Aorta (tissue), 5 donors: Measurements from ENCODE around the gene IFT52. TPM values are rescaled to one million over a fixed set of nuclear protein-coding genes. Genes with fewer than 3 reads are reported as not detected.
"Not testable (repeated sequence)": the region's sequence is repeated elsewhere in the genome, so short reads cannot be mapped to it uniquely, and the experiment has no call there.

Experiments used
- ATAC-seq: fragments of 200-7000 bp; cut with Tn5 transposase; one replicate; pipeline ENCODE4 v1.9.1; 2022; ENCODE audit warnings: moderate library complexity; ENCODE audit not compliant: low FRiP score
- DNase-seq, 2 donors: peaks; one replicate each; pipeline ENCODE4 v3.0.0-alpha.2; 2020
- H3K27ac ChIP-seq, 2 donors: one replicate each; pipeline ENCODE4 v1.5.1; 2013; ENCODE audit warnings: low read length in 2 of 2, mild to moderate bottlenecking in 2 of 2, moderate library complexity in 2 of 2, control low read depth in 1 of 2, inconsistent platforms in 1 of 2, low read depth in 1 of 2
- H3K27me3 ChIP-seq, 2 donors: one replicate each; pipeline ENCODE4 v1.6.1; 2013; ENCODE audit warnings: control low read depth in 1 of 2, low read length in 1 of 2, mild to moderate bottlenecking in 1 of 2, moderate library complexity in 1 of 2; ENCODE audit not compliant: insufficient read depth in 2 of 2, control insufficient read depth in 1 of 2
- H3K36me3 ChIP-seq, 2 donors: one replicate each; pipeline ENCODE4 v1.6.1; 2013; ENCODE audit warnings: control low read depth in 1 of 2, low read length in 1 of 2, mild to moderate bottlenecking in 1 of 2; ENCODE audit not compliant: insufficient read depth in 2 of 2, control insufficient read depth in 1 of 2
- H3K4me1 ChIP-seq, 2 donors: one replicate each; pipeline ENCODE4 v1.6.1; 2013; ENCODE audit warnings: low read length in 2 of 2, control low read depth in 1 of 2, mild to moderate bottlenecking in 1 of 2, moderate library complexity in 1 of 2; ENCODE audit not compliant: insufficient read depth in 2 of 2, control insufficient read depth in 1 of 2
- H3K4me3 ChIP-seq, 2 donors: one replicate each; pipeline ENCODE4 v1.5.1; 2013; ENCODE audit warnings: low read length in 2 of 2, control low read depth in 1 of 2, mild to moderate bottlenecking in 1 of 2
- H3K9me3 ChIP-seq: one replicate; pipeline ENCODE4 v1.6.1; 2013; ENCODE audit warnings: mild to moderate bottlenecking, low read length; ENCODE audit not compliant: control insufficient read depth
- WGBS, 2 donors: extraction: QIAGEN DNeasy Blood & Tissue Kit; methylation state at CpG; one replicate each; pipeline ENCODE4 v1.1.7; 2013; 5-methylcytosine and 5-hydroxymethylcytosine counted together
- intact Hi-C, 2 donors: fragments of 100-400 bp; cut with DNase I; formaldehyde crosslinking; loops; one replicate each; pipeline versions ENCODE4 v1.14.2 to v1.15.0; 2022
- polyA plus RNA-seq, 2 donors: library from polyadenylated mRNA; stranded (reverse); fragments of 200-250 nt; gene quantifications; one replicate each; pipeline ENCODE4 v1.2.3, GENCODE V29; 2013
- total RNA-seq, 2 donors: library from RNA; stranded (reverse); fragmentation: NEBNext Ultra II Directional; extraction: Animal tissue kit (Norgen Biotek cat#: 25700); gene quantifications; one replicate each; pipeline ENCODE4 v1.2.1, GENCODE V29; 2021
- donor health status: healthy with polysubstance abuse.
- donor health status: Bipolar disorder and iron deficiency.
- donor health status: DM: no; HTN: no; CAD: no.
- donor health status: DM: no; HTN: no; CAD: no.
- donor health status: DM: yes; HTN: yes; CAD: no.

The IFT52 gene
- total and polyA plus RNA-seq, 4 donors, result 20.5 to 38.5 (median 28.6) TPM

GRCh38 chr20:43572891-43573290 lies 17.8 kb upstream of the IFT52 start:
- H3K4me1 ChIP-seq, result no peaks in the 10 kb centered on the region
- H3K4me3 ChIP-seq, result no peak overlapping the region
- H3K27ac ChIP-seq, result no peak overlapping the region
- no peaks in the 10 kb centered on the region for H3K36me3 ChIP-seq
- no peaks in the 10 kb centered on the region for H3K9me3 ChIP-seq
- no peak for ATAC-seq
- 93 to 94% methylated on average over 8 of the region's 8 CpGs for WGBS, 2 donors
- intact Hi-C loops, result no loop called here
- no peaks in the 10 kb centered on the region for H3K27me3 ChIP-seq
- no peak for DNase-seq

DNA sequence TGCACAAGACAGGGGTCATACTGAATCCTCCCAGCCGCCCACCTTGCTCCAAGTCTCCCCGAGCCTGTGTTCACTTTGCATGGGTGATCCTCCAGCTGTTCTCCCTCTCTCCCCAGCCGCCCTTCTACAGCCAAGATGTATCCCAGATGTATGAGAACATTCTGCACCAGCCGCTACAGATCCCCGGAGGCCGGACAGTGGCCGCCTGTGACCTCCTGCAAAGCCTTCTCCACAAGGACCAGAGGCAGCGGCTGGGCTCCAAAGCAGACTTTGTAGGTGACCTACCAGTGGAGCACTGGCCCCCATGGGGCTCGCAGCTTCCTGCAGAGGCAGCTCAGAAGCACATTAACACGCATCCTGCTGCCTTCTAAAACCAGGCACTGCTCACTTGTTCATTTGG lies 14.6 kb upstream of the IFT52 start:
- H3K4me1 ChIP-seq, result no peaks in the 10 kb centered on the region
- H3K36me3 ChIP-seq, result no peaks in the 10 kb centered on the region
- H3K9me3 ChIP-seq, result no peaks in the 10 kb centered on the region
- no peak overlapping the region for H3K4me3 ChIP-seq
- no peaks in the 10 kb centered on the region for H3K27me3 ChIP-seq
- ATAC-seq (no peak), DNase-seq (no peak)
- WGBS, 2 donors, result 82 to 85% methylated on average over 10 of the region's 10 CpGs
- intact Hi-C loops, result no loop called here
- H3K27ac ChIP-seq, result no peak overlapping the region

DNA sequence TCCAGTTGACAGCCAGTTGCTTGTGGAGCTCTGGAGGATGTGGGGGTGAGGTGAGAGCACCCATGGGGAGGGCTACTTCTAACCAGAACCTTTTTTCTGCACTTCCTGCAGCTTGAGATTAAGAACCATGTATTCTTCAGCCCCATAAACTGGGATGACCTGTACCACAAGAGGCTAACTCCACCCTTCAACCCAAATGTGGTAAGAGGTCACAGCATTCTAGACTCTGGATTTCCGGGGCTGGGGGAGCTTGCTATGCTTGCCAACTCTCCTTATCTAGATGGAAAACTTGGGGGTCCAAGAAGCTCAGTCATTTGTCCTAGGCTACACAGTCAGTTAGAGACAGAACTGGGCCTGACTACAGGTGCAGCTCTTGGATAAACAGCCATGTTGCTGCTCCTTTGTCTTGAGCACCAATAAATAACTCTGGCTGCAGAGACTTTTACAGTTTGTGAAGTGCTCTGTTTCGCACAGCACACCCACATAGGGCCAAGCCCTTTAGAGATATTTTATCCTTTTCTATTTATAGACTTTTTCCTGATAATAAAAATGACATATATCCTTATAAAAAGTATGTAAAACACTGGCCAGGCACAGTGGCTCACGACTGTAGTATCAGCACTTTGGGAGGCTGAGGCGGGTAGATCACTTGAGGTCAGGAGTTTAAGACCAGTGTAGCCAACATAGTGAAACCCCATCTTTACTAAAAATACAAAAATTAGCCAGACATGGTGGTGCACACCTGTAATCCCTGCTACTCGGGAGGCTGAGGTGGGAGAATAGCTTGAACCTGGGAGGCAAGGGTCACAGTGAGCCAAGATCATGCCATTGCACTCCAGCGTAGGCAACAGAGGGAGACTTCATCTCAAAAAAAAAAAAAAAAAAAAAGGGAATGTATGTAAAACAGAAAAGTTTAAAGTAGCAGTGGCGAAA lies 10.6 kb upstream of the IFT52 start:
- no peak overlapping the region for H3K27ac ChIP-seq
- intact Hi-C loops, result no loop called here
- DNase-seq, result no peak

DNA sequence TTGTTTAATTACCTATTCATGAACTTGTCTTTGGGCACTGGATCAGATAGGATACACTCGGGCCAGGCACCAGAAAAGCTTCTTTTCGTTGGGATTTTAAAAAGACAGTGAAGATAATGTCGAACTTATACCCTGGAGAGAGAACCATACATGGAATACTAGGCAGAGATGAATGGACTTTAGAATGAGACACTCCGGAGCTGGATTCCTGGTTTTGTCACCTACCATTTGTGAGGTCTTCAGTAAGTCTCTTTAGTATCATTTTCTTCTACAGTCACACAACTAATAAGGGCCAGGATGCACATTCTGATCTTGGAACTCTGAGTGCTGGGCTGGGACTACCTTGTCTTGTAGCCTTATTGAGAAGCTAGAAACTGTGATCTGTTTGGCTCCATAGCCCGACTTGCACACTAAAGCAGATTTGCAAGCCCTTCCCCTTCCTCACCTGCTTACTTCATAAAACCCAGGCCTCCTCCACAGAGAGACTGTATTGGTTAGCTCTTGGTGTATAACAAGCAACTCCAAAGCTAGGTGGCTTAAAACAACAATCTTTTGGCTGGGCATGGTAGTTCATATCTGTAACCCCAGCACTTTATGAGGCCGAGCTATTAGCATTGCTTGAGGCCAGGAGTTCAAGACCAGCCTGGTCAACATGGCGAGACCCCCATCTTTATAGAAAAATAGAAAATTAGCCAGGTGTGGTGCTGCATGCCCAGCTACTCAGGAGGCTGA lies 7.4 kb upstream of the IFT52 start:
- WGBS, 2 donors, result 78 to 85% methylated on average over 7 of the region's 7 CpGs
- intact Hi-C loops, result no loop called here
- ATAC-seq, result no peak
- H3K36me3 ChIP-seq, result no peaks in the 10 kb centered on the region
- no peaks in the 10 kb centered on the region for H3K4me1 ChIP-seq
- no peak overlapping the region for H3K27ac ChIP-seq
- no peak overlapping the region for H3K4me3 ChIP-seq
- no peak for DNase-seq
- no peaks in the 10 kb centered on the region for H3K9me3 ChIP-seq
- H3K27me3 ChIP-seq, result no peaks in the 10 kb centered on the region

More for the DNA sequence above, 10.6 kb upstream of the IFT52 start:
- no peaks in the 10 kb centered on the region for H3K36me3 ChIP-seq
- H3K9me3 ChIP-seq, result no peaks in the 10 kb centered on the region
- no peak overlapping the region for H3K4me3 ChIP-seq
- H3K27me3 ChIP-seq, result no peaks in the 10 kb centered on the region
- no peaks in the 10 kb centered on the region for H3K4me1 ChIP-seq
- WGBS, 2 donors, result 61 to 70% methylated on average over 7 of the region's 7 CpGs
- ATAC-seq, result no peak

GRCh38 chr20:43583982-43584432 lies 6.7 kb upstream of the IFT52 start:
- Histone ChIP-seq H3K9me3 (no peaks in the 10 kb centered on the region), H3K4me3 (no peak overlapping the region), H3K27ac (no peak overlapping the region), H3K27me3 (no peaks in the 10 kb centered on the region), H3K4me1 (no peaks in the 10 kb centered on the region), H3K36me3 (no peaks in the 10 kb centered on the region)
- 6 to 7% methylated on average over 2 of the region's 2 CpGs for WGBS, 2 donors
- intact Hi-C loops, result no loop called here
- peak; percentile 91 to 92 for DNase-seq
- ATAC-seq, result peak; percentile 70

- Histone ChIP-seq H3K27ac (no peak overlapping the region), H3K27me3 (no peaks in the 10 kb centered on the region), H3K9me3 (no peaks in the 10 kb centered on the region), H3K4me1 (no peaks in the 10 kb centered on the region), H3K36me3 (no peaks in the 10 kb centered on the region), H3K4me3 (no peak overlapping the region)
- 76 to 85% methylated on average over 7 of the region's 7 CpGs for WGBS, 2 donors
- intact Hi-C loops, result no loop called here
- no peak for ATAC-seq
- no peak for DNase-seq
These were observed 6.1 kb upstream of the IFT52 start for GRCh38 chr20:43584448-43585136.

DNA sequence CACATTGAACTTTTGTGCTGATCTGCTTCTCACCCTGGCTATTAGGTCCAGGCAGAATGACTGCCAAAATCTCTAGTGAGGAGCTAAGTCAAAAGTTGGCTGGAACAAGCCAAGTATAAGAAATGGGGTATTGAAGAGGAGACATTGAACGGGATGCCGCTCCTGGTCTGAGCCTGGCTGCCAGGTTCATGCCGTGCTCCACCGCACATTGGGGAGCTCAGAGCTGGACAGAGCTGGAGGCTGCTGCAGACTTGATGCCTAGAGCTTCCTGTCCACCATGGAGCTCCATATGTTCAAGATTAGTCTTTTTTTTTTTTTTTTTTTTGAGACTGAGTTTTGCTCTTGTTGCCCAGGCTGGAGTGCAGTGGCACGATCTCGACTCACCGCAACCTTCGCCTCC lies 4.1 kb upstream of the IFT52 start:
- no peaks in the 10 kb centered on the region for H3K4me1 ChIP-seq
- no peak overlapping the region for H3K27ac ChIP-seq
- H3K9me3 ChIP-seq, result no peaks in the 10 kb centered on the region
- WGBS, 2 donors, result 86 to 87% methylated on average over 8 of the region's 8 CpGs
- no peak for ATAC-seq
- no peaks in the 10 kb centered on the region for H3K36me3 ChIP-seq
- DNase-seq, result no peak
- intact Hi-C loops, result no loop called here
- no peaks in the 10 kb centered on the region for H3K27me3 ChIP-seq
- H3K4me3 ChIP-seq, result no peak overlapping the region

DNA sequence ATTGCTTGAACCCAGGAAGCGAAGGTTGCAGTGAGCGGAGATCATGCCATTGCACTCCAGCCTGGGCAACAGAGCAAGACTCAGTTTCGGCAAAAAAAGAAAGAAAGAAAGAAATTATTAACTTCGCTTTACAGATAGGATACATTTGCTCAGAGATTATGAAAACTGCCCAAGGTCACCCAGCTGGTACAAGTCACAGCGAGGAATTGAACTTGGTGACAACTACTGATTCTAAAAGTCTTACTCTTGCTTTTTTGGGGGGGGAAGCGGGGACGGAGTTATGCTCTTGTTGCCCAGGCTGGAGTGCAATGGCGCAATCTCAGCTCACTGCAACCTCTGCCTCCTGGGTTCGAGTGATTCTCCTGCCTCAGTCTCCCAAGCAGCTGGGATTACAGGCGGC lies 2.2 kb upstream of the IFT52 start:
- H3K9me3 ChIP-seq, H3K27me3 ChIP-seq, H3K4me1 ChIP-seq, ATAC-seq, H3K4me3 ChIP-seq, H3K27ac ChIP-seq, DNase-seq, intact Hi-C loops, H3K36me3 ChIP-seq: not testable (repeated sequence)
- WGBS, 2 donors, result 95 to 96% methylated on average over 10 of the region's 10 CpGs
